HG03469 (cell line): ENCODE results near the gene MAGI2.

Experiments
- ATAC-seq: cut with Tn5 transposase; IDR thresholded peaks from one replicate; pipeline ENCODE4 v1.9.1; 2021; ENCODE audit warnings: mild to moderate bottlenecking, moderate library complexity, moderate number of reproducible peaks; ENCODE audit not compliant: unreplicated experiment

The MAGI2 gene

DNA sequence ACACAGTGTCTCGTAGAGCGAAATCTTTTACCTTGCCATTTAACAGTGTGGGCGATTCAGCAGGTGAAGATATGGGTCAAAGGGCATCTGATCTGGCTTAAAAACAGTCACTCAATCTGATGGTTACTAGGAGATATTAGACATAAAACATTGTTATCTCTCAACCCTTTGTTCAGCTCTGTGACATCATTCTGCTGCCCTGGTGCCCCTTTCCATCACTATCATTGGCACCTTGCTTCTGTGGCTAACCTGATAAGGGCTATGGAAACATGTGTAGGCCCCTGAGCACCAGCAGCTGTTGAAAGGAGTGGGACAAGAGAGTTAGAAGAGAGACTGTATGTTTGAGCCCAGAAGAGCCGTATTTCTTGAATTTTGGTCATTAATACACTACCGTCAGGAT is 1004.6 kb downstream of the MAGI2 start:
- ATAC-seq: no peak

GRCh38 chr7:78444267-78444666 is 1009.2 kb downstream of the MAGI2 start:
- ATAC-seq: no peak

DNA sequence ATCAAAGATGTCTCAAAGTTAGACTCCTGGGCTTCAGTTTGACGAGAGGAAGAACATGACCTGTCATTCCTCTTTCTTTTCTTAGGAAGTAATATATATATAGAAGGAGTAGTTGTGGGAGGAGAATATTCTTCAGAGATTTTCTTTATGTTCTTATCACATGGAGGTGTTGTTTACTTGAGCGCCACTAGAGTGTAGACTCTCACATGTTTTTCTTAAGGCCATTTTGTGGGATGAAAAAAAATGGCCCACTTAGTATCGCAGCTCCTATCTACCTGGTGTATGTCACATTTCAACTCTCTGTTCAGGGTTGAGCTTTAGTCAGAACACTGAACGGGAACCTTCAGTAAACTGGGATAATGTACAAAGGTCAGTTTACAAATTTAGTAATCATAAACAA is 1009.7 kb downstream of the MAGI2 start:
- no peak for ATAC-seq

- ATAC-seq: no peak
Observed at GRCh38 chr7:78441737-78442136, 1011.7 kb downstream of the MAGI2 start.

- ATAC-seq: no peak
Observed at GRCh38 chr7:78438433-78438832, 1015.0 kb downstream of the MAGI2 start.

- ATAC-seq: no peak
Observed at GRCh38 chr7:78437118-78437517, 1016.3 kb downstream of the MAGI2 start.

GRCh38 chr7:78435355-78435754 is 1018.1 kb downstream of the MAGI2 start:
- no peak for ATAC-seq

GRCh38 chr7:78434281-78434680 is 1019.2 kb downstream of the MAGI2 start:
- ATAC-seq: no peak

DNA sequence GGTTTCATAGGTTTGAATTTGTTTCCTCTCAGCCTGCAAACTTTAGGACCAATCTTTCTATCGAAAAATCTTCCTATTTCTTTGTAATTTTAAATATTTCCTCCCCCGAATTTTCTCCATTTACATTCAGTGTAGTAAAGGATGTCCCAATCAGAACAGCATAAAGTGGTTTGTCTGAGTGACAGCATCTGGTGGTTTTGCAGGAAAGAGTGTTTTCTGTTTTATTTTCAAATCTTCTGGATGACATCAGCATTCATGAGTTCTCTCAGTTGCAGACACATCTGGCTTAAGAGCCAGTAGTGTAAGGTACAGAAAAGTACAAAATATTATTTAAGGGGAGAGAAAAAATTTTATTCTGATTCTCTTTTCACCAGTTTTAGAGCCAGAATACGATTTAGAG is 1020.0 kb downstream of the MAGI2 start:
- no peak for ATAC-seq

GRCh38 chr7:78429878-78430277 is 1023.6 kb downstream of the MAGI2 start:
- ATAC-seq: no peak

GRCh38 chr7:78427209-78427608 is 1026.3 kb downstream of the MAGI2 start:
- ATAC-seq: peak; percentile 52

DNA sequence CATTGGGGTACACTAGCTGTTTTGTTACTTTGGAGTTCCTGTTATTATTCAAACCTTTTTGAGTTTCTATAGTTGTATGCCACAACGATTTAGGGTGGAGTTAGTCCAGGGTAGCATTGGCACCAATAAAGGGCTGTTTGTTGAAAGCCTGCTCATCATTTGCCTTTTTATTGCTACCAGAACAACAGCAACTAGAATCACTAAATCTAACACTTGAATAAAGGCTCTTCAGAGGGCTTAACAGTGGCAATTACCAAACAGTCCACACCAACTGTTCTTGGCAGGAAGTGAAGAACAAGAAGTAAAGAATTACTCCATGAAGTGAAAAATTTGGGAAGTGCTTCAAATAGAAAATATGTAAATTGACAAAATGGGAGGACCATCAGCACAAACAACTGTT is 1033.5 kb downstream of the MAGI2 start:
- ATAC-seq: no peak

- ATAC-seq: no peak
Observed at GRCh38 chr7:78417180-78417853, 1036.2 kb downstream of the MAGI2 start.

DNA sequence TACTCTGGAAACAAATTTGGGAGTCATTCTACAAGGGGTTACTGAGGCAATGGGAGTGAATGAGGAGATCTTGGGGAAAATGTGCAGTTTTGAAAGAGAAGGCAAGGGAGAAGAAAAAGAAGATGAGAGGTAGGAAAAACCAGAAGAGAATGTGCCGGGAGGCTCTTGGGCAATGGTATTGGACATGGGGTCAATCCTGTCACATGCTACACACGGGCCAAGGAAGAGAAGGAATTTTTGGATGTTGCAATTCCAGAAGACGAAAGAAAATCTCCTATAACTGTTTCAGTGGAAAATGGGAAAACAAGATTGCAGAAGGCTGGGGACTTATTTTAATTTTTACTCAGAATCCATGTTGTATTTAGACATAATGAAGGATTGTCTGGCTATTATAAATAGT is 1039.9 kb downstream of the MAGI2 start:
- no peak for ATAC-seq

- no peak for ATAC-seq
Observed at GRCh38 chr7:78412216-78412858, 1041.1 kb downstream of the MAGI2 start.

DNA sequence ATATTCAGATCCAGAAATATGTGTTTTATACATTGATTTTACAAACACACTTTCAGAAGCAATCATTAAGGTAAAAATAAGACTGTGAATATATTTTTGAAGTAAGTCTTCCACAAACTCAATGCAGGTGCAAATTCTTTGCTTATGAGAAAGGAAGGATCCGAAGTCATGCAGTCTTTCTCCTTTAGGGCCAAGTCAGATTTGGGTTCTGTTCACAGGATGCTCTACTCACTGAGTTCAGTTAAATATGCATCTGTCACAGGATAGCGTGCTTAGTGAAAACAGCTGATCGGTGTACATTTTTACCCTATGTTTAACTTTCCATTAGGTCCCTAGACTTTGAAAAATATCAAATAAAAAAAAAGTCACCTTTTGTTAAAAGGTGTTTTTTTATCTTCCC is 1046.4 kb downstream of the MAGI2 start:
- no peak for ATAC-seq

DNA sequence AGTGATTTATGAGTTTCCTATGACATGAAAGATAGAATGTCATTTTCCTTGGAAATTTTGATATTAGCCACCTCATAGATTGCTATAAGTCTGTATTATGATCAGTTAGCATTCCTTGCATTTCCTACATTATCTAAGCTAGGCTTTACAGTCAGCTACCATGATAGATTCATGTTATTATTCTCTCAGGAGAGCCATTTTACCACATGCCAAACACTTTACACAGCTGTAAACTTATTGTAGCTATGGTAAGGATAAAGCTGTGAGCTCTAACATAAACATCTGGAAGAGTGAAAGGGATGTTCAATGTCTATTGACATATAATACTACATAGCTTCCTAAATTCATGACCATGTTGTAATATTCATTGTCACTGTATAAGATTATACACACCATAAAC is 1046.9 kb downstream of the MAGI2 start:
- ATAC-seq: no peak

DNA sequence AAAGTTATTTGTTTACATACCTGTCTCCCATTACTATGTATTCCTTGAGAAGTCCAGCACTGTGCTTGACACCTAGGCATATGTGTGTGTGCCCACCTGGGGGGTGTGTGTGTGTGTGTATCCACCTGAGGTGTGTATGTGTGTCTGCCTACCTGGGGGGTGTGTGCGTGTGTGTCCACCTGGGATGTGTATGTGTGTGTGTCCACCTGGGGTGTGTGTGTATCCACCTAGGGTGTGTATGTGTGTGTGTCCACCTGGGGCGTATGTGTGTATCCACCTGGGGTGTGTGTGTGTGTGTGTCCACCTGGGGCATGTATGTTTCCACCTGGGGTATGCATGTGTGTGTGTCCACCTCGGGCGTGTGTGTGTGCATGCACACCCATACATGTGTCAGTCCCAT is 1051.4 kb downstream of the MAGI2 start:
- no peak for ATAC-seq

- no peak for ATAC-seq
Observed at GRCh38 chr7:78400038-78400437, 1053.4 kb downstream of the MAGI2 start.

GRCh38 chr7:78399033-78399769 is 1054.3 kb downstream of the MAGI2 start:
- no peak for ATAC-seq

DNA sequence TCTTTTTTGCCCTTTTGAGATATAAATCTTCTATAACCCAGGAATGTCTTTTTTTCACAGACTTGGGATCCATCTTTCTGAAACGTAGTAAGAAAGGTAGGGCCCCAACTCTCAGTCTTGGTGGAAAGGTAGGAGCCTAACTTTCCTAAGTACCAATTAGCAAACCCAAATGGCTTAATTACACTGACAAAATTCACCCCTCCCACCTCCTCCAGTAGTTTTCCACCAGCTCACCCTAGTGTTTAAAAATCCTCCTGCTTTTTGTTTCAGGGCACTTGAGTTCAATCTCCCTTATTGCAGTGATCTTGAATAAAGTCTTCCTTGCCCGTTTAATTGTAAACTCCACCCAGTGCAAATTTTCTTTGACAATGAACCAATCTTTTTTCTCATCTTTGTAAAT is 1054.9 kb downstream of the MAGI2 start:
- ATAC-seq: no peak

GRCh38 chr7:78398081-78398480 is 1055.4 kb downstream of the MAGI2 start:
- no peak for ATAC-seq
